NCI-H446 (cell line): ENCODE results near the gene AOAH.

Source experiments
- DNase-seq, 2 experiments: peaks; one replicate each; lab custom pipeline; 2025; lab: John Stamatoyannopoulos, UW

Gene AOAH

DNA sequence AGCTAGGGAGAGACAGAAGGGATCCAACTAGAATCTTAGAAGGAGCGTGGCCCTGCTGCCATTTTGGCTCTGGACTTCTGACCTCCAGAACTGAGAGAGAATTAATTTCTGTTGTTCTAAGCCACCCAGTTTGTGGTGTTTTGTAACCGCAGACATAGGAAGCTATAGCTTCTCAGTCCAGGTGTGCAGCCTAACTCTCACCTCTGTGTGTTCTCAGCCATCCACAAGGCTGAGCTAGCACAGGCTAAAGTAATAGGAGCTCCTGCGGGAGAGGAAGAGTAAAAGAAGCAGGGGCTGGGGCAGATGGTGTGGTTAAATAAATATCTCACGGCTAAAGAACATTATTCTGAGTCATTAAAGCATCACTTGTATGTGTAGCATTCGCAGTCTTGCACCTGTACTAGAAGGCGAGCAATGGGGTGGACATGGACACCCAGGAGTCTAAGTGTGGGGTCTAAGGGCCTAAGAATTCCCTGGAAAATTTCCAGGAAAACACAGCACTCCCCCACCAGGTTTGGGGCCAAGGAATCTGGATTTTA lies 94.1 kb downstream of the AOAH start:
- DNase-seq, result no peak

DNA sequence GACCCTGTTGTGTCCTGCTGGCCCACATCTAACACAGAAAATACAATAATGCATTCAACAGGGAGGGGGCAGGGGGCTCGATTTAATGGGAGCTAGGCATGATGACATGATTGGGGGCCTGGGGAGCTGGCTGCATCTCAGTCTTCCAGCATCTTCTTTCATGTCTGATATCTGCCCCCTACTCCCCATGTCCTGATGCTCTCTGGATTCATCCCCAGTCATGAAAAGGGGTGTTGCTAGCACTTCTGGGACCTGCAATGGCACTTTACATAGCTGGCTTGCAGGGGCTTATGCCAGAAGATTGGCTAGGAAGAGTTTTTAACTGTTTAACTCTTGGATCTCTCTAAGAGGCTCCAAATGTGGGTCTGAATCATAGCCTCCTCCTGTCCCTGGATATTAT lies 94.9 kb downstream of the AOAH start:
- DNase-seq, result no peak

DNA sequence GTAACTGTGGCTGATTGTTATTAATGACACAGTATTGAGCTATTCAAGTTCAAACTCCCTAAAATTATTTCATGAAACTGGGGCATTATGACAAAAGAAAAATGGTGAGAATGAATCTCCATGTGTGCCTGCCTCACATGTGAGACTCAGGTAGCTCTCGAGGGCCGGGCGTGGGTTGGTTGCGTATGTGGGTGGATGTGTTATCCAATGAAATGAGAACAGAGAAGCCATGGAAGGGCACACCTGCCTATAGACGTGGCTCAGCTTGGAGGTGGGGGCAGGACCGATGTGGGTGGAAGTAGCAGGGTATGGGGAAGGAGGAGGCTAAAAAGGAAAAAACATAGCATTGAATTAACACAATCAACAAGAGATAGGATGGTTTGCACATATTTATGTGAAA lies 96.5 kb downstream of the AOAH start:
- no peak for DNase-seq

DNA sequence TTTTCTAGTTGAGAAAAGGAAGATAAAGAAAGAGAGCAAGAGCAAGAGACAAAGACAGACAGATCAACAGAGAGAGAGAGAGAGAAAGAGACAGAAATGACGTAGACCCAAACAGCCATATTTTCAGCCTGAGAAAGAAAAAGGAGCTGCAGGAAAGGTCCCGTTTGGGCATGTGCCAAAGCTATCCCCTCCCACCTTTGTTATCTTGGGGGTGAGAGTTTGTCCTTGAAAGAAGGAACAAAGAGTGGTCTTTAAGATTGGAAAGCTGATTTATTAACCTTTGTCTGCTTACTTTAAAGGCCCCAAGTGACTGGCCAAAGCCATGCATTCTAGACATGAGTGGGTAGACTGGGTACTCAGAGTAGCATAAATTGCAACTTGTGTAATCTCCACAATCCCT lies 98.2 kb downstream of the AOAH start:
- no peak for DNase-seq

DNA sequence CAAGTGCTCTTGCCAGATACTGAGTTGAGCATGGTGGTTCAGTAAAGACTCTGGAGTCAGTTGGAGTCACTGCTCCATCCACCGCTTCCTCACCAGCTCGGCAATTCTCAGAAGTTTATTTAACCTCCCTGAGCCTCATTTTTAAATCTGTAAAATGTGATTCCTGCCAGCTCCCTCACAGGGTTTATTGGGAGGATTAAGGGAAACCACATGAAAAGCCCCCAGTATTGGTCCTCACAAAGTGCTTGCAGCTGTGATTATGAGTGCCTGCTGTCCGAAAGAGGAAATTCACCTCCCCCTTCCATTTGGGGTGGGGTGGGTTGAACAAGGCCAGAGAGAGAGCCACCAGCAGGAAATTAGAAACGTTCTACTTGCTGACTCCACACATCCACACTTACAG lies 99.0 kb downstream of the AOAH start:
- no peak for DNase-seq

DNA sequence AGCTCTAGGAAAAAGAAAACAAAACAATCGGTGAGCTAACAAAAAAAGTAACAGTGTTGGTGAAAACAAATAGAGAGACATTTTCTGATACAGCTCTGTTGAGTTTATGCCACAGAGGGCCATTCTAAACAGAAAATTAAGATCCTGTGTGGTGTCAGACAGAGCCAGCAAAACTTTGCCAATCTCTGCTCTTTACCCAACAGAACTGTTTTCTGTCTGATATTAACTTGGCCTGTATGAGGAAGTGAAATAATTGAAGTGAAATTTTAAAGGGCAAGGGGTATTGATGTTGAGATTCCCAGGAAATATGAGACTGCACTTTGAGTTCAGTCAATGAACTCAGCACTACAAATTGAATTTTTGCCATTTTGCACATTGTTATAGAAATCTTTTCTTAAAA lies 101.0 kb downstream of the AOAH start:
- DNase-seq, result no peak

DNA sequence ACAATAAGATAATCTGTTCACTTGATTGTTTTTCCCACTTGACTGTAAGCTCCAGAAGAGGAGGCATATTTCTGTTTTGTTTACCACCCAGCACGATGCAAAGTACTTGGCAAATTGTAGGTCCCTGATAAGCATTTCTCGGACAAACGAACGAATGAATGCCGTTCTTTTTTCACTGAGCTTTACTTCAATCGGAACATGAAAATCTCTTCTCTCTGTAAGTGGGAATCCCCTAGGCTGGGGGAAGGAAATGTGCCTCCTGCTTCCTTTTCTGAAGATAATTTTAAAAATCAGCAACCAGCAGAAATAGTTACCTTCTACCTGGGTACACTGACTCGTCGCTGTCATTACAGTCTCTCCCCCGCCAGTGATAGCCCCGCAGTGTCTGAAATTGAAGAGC lies 102.9 kb downstream of the AOAH start:
- no peak for DNase-seq

DNA sequence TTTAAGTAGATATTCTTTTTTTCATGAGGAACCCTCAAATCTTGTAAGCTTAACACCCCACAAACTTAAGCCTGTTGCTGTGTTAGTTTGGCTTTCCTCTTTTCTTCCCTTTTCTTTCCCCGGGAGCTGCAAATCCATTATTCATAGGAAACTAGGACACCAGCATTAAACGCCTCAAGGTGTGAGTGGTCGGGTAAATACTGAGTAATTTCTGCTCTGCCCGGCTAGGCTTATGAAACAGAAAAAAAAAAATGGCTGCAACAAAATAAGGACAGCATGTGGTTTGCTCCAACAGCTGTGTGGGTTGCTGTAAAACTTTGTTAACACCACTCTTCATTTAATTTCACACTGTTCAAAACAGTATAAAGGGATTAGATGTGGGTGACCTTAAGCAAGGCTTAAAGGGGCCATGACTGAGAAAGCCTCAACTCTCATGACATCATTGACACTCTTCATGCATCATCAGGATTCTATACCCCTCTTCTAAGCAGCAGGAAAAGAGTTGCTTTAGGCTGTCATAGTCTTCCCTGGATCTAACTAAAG lies 104.1 kb downstream of the AOAH start:
- no peak for DNase-seq

DNA sequence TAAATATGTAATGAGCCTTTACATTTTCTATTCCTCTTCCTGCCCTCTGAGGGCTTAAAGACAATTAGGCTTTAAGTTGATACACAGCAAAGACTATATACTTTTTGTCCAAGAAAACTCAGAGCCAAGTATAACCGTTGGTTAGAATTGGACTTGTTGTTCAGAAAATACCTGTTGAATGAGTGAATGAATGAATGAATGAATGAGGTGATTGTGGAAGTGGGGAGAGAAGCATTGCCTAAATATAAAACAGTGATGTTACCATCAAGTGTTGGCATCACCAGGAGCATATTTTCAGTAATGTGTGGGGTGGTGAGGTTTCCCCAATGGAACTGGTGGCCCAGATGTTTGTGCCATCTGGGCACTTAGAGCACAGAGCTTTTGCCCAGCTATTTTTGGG lies 106.9 kb downstream of the AOAH start:
- peak in 1 of 2 experiments; percentile 7 for DNase-seq

DNA sequence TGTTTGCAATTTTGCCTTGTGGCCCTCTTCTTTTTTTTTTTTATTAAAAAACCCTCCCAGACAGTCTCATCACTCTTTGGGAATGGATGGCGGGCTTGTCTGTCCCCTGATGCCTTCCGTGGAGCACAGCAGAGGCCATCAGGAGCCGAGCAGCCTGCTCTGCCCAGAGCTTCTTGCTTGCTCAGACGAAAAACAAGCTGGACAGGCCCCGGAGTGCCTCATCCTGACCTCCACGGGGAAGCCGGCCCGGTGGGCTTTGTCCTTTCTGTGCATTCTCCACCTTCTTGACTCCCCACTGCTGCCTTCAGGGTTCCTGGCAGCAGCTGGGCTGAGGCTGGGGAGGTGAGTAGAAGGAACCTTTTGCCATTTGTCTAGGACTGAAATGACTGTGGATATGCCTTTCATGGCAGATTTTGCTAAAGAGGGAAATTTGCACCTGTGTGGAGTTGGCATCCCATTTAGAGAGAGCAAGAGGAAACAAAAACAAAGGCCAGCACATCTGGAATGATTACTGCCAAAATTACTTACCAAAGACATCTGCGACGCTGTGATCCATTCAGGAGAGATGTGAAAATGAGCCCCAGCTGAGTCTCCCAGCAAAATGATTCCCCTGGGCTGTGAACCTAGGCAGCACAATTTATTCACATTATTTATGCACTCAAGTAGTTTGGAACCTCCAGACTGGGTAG lies 108.3 kb downstream of the AOAH start:
- no peak for DNase-seq

DNA sequence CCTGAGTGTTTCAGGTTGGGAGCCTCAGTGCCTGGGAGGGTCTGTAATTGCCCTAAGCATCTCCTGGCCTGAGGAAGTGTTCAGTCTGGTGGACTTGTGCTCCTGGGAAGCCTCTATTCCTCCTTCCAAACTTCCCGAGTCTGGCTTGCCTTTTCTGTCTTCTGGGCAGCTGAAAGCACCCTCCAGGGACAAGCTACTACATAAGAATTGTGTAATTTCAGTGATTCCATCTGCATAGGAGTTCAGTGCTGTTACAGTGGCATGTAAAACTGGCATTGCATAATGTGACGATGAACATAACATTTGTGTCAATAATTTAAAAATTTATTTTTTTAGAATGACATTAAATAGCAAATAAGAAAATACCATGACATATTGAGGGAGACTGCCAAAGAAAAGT lies 109.3 kb downstream of the AOAH start:
- DNase-seq, result no peak

DNA sequence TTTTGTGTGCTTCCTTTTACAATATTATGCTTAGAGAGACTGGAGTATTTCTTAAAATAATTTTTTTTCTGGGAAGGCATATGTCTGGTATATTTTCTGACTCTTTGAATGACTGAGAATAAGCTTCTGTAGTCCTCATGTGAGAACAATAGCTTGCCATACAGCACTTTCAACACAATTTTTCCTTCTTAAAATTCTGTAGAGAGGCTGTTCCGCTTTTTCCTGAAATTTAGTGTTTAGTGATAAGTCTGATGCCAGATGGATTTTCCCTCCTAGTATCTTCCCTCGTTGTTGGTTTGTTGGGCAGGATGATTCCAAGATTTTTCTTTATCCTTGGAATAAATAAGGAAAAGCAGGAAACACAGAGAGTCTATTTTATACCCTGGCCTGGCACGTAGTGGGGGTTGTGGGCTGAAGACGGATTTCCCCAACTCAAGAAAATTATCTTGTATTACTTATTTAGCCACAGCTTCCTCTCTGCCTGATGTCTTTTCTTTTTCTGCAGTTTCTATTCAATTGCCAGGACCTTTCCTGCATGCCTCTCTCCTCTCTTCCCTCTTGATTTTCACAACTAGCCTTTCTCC lies 111.2 kb downstream of the AOAH start:
- no peak for DNase-seq

DNA sequence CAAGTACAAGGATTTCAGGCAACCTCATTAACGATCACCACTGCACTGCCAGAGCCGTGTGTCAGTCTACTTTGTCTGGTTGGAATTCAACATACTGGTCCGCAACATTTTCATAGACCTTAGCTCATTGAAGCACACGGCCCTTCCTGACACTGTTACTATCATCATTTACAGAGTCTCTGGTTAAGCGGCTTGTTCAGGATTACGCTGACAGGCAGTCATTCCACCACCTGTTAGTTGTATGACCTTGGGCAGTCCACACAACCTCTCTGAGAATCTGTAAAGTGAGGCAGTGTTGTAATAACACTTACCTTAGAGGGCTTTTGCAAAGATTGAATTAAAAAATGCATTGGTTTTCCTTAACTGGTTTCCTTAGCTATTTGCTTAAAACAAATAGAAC lies 112.6 kb downstream of the AOAH start:
- DNase-seq, result no peak

DNA sequence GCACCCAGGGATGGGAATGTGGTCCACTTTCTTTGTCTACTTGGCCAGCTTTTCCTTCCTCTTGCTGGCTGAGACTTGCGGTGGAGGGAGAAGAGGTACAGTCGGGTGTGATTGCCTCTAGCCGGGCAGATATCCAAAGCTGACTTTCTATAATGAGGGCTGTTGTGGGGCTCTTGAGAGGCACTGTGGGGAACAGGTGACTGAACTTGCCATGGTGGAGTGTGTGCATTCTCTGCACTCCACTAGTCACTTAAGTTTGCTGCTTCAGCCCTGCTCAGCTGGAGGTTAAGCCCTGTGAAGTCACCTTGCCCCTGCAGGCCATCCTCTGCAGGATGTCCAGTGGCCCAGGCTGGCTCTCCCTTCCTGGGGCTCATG lies 116.6 kb downstream of the AOAH start:
- no peak for DNase-seq

DNA sequence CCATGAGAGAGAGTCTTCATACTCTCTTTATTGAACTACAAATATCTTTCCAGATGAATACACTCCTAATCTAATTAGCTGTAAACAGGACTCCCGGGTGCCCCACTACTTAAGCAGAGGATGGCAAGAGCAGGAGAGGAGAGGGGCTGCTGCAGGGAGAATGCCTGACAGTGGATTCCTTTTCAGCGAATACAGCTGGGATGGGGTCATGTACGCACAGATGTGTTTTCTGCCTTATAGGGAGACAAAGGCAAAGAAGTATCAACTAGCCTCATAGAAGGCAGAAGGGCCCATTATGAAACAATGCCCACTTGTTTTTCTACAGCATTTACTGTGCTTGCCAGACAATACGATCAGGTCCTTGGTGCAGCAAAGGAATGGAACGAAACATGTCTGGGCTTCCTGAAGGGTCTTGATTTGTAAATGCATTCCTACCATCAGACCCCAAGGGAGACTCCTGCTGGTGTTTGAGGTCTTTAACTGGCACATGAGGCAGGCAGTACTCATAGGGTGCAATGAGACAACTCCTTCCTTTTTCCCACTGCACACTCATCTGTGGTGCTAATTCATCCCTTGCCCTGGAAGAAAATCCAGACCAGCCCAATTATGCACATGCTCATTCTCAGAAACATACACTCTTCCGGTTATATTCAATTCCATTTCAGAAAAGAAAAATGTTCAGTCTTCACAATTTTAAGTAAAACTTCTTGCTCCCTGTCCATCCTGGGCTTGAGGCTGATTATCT lies 117.1 kb downstream of the AOAH start:
- no peak for DNase-seq

DNA sequence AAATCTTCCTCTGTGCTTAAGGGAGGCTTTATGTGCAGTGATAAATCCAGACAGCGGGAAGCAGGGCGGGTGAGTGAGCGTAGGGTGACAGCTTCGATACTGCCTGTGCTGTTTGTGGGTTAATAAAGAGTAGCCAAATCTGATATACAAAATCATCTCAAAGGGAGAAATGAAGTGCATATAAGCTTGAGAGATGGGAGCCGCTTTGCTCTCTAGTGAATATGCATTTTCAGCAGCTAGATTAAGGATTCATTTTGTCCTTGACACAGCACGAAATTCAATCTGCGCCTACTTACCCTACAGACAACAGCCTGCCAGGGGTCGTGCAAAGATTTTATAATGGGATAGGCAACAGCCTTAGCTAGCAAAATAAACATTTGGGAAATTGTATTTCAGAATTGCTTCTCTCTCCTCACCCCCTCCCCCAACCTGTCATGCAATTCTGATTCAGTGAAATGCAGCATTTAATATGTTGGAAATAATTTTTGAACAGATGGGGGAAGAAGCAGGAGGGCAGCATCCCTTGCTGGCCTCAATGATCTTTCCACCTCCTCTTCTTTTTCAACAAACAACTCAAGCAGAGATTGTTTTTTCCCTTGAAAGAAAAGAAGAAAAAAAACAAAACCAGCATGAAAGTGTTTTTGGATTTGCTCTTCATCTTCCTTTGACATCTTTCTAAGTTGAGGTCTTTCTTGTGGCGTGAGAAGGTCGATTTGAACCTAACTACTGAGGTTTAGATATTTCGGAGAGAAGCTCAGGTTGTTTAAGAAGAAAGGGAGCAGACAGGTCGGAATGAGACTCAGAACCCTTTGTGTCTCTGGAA lies 117.9 kb downstream of the AOAH start:
- peak; percentile 17 to 34 for DNase-seq

DNA sequence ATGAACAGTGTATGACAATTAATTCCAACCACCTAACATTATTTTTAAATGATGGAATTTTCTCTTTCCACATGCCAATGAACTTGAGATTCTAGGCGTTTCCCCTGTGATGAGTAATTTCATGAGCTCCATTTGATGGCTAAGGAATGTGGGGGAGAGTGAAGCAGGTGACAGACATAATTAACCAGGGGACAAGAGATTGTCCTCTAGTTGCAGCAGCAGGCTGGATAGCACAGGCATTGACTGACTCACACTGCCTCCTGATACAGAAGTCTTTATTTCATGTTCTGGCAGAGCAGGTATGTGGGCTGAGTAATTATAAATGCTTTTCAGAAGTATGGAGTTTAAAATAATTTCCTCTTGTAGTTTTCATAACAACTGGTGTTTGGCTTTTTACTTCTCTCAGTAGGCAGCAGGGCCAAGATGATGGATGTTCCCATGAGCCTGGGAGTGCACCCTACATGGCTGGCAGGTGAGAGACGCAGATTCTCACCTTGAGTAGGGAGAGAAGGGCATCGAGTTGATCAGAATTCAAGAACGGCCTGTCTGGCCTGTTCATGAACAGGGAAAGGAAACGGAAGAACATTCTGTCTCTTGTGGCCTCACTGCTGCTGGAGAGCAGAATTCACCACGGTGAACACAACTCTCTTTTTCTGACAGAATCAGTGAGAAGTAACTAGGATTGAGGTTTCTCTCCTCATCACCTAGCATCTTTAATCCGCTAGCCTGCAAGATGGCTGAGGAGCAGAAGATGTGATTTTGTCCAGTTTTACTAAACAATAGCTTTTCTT lies 118.8 kb downstream of the AOAH start:
- DNase-seq, result no peak

DNA sequence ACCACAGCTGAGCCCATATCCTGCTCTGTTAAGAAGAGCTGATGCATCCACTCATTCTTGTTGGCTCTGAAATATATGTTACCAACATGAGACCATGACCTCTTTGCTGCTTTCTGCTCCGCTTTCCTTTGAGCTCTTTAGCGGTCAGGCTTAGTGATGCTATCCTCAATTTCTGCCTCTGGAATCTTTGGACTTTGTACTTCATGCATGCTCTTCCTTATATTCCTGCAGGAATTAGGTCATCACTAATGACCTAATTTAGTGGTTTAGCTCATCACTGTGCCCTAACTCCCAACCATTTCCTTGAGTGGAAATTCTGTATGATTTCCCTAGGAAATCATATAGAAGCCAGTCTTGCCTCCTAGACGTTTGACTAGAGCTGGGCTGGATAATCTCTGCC lies 119.5 kb downstream of the AOAH start:
- no peak for DNase-seq

DNA sequence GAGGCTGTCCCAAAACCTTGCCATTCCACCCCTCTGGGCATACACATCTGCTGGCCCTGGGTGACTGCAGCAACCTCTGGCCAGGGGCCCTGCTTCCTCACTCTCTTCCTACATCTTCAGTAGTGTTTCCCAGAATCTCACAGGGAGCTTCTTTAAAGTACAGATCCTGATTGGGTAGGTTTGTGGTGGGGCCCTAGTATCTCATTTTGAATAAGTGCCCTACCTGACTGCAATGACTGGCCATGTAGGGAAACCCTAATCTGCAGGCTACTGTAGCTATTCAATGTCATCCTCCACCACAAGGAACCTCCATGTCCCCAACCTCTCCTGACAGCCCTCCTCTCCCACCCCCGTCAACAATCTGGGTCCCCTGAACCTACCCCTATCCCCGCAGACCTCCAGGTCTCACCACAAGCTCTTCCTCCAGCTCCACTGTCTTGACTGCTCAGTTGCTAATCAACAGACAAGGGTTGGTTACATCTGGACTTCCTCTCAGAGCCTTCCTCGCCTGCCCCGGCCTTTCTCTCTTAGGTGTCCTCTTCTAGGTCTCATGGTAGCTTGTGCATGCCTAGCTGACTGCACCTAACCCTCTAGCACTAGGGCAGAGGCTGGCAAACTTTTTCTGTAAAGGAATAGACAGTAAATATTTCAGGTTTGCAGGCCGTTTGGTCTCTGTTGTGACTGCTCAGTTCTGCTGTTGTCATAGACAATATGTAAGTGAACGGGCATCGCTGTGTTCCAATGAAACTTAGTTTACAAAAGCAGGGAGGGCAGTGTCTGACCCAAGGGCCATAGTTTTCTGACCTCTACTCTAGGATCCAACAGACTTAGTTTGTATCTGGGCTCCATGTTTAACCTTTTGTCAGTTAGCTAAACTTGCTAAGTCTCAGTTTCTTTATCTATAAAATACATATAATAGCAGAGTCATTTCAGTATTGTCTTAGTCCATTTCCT lies 121.1 kb downstream of the AOAH start:
- DNase-seq, result no peak

DNA sequence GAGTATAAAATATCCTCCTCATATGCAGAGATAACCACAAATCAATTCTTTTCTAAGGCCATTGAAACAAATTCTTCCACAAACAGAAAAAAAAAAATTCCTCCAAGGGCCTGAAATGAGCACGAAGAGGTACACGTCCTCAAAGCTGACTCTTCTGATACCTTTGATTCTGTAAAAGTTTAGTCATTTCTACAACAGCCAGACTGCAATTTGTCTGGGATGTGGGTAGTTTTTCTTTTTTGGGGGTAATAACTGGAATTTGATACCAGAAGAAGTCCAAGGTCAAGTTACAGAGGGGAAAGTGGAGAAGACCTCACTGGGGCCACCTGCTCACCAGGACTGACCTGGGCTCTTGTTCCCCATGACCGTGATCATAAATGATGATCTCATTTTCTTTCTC lies 121.8 kb downstream of the AOAH start:
- DNase-seq, result no peak
